ENCODE measurements around the gene ZNF277. TPM values are rescaled to one million over a fixed set of nuclear protein-coding genes. Genes with fewer than 3 reads are reported as not detected.

Gene ZNF277
- total RNA-seq, result 10 to 100 TPM; 24.9 to 26.6 TPM

DNA sequence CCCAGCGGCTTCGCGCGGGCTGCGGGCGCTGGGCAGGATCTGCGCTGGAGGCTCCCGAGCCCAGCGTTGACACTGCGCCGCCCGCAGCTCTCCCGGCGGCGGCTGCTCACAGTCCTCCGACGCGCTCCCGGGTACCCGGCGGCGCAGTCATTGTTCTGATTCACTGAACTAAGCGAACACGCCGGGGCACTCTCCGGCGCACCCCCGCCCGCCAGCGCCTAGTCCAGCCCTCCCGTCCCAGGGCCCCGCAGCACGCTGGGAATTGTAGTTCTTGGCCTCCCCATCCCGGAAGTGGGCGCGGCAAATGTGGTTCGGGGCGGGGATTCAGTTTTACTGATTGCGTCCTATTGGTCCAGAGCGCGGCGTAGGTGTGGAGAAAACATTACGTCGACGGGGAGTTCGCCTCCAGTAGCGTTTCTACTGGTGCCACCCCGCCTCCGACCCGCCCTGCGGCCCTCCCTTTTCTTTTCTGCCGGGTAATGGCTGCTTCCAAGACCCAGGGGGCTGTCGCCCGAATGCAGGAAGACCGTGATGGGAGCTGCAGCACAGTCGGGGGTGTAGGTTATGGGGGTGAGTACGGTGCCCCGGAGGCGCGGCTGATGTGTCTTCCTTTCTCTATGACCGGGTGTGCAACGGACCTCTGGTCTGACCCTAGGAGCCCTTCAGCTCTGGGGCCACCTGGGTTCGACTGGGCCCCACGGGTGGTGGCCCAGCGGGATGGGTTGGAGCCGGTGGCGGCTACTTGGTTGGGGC is at the start of gene ZNF277, which contains the start of gene DOCK4:
Gene ZNF277, plus strand, starts transcription at position 458 of the 753 bp plus-strand sequence. Its CDS starts 22 bp downstream, at position 480.
Gene DOCK4, minus strand, starts transcription at position 162 of the 753 bp plus-strand sequence. CDS start 261 bp downstream, outside the sequence.
- Mint-ChIP-seq H3K4me1 (ENCODE audit: low read depth) (peaks cover 27% of the 10 kb centered on the region), H3K36me3 (no peaks in the 10 kb centered on the region), H3K4me3 (peak within 1 kb of the TSS; percentile 86), H3K9me3 (no peaks in the 10 kb centered on the region), H3K27me3 (peaks cover 30% of the 10 kb centered on the region), H3K27ac (peak within 1 kb of the TSS; percentile 73)
- intact Hi-C loops (cut with micrococcal nuclease), result loop anchor here (1.0 to 2.0 kb wide), 7 partner anchors 14 to 912 kb away; partner anchors contain the start of genes IFRD1, IMMP2L, SMIM30 and TMEM168
- CTCF ChIA-PET, result interaction anchor here (1.0 to 2.5 kb wide), 3 partner anchors 9 to 246 kb away, joined by 3 to 8 read pairs (median 4); no protein-coding TSS in a partner anchor
- POLR2A ChIA-PET, result interaction anchor here (0.7 to 3.0 kb wide), 5 partner anchors 9 to 244 kb away, joined by 3 to 23 read pairs (median 3); partner anchors contain the start of gene IFRD1
- peak; percentile 99 for DNase-seq

GRCh38 chr7:112157072-112157471 is 49.4 kb upstream of the ZNF277 start:
- H3K27me3 Mint-ChIP-seq, result peaks cover 21% of the 10 kb centered on the region
- intact Hi-C loops (cut with micrococcal nuclease), result no loop called here
- H3K36me3 Mint-ChIP-seq, result no peaks in the 10 kb centered on the region
- DNase-seq, result no peak
- no peak overlapping the region for H3K27ac Mint-ChIP-seq
- H3K4me1 Mint-ChIP-seq (ENCODE audit: low read depth), result no peaks in the 10 kb centered on the region
- H3K4me3 Mint-ChIP-seq, result no peak overlapping the region
- POLR2A ChIA-PET, result no interaction called here
- CTCF ChIA-PET, result no interaction called here
- no peaks in the 10 kb centered on the region for H3K9me3 Mint-ChIP-seq

GRCh38 chr7:112159351-112159750 is 47.1 kb upstream of the ZNF277 start:
- H3K27ac Mint-ChIP-seq, result no peak overlapping the region
- DNase-seq, result no peak
- H3K4me1 Mint-ChIP-seq (ENCODE audit: low read depth), result no peaks in the 10 kb centered on the region
- intact Hi-C loops (cut with micrococcal nuclease), result no loop called here
- H3K27me3 Mint-ChIP-seq, result peaks cover 20% of the 10 kb centered on the region
- ChIA-PET POLR2A (no interaction called here), CTCF (no interaction called here)
- H3K9me3 Mint-ChIP-seq, result no peaks in the 10 kb centered on the region
- H3K4me3 Mint-ChIP-seq, result no peak overlapping the region
- no peaks in the 10 kb centered on the region for H3K36me3 Mint-ChIP-seq

DNA sequence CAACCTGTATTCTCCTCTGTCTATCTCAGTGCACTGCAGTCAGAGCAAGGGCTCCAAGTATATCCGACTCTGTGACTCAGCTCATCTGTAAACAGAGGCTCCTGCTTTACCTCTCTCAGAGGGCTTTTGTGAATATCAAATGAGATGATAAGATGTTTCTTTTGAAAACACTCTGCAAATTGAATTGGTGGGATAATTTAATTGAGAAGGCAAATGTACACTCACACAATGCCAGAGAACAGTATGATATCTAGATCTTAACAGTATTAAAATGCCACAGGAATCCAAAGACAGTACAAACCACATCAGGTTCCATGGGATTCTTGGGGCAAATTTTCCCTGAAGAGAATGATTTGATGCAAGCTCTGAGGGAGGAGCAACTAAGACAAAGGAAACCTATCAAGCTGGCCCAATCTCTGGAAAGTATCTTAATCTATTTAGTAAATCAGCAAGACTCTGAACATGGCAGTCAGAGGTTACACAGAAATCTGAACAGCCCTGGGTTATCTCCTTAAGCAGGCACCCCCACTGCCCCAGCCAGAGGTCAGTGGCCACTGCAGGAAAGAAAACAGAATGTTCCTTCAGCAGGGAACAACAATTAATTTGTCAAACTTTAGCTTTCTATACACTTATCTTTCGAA is 46.2 kb upstream of the ZNF277 start:
- DNase-seq, result no peak
- POLR2A ChIA-PET, result no interaction called here
- CTCF ChIA-PET, result no interaction called here
- intact Hi-C loops (cut with micrococcal nuclease), result no loop called here
- Mint-ChIP-seq H3K4me1 (ENCODE audit: low read depth) (no peaks in the 10 kb centered on the region), H3K4me3 (no peak overlapping the region), H3K27ac (no peak overlapping the region), H3K36me3 (no peaks in the 10 kb centered on the region), H3K27me3 (peaks cover 18% of the 10 kb centered on the region), H3K9me3 (no peaks in the 10 kb centered on the region)

DNA sequence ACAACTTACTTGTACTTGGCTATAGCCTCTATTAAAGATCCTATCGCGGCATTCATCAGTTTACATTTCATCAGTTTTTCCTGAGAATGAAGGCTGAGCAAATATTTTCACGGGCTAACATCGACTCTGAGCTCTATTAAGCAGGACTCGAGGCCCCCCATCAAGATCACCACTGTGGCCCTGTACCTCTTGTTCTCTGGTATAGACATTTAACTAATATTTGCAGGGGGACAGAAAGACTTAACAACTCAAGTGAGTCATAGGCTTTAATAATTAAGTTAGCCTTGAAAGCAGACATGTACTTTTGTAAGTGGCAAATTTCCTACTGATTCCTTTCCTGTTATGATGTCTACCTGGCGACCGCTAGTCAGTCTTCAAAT is 45.7 kb upstream of the ZNF277 start:
- H3K9me3 Mint-ChIP-seq, result no peaks in the 10 kb centered on the region
- H3K4me3 Mint-ChIP-seq, result no peak overlapping the region
- intact Hi-C loops (cut with micrococcal nuclease), result no loop called here
- peaks cover 14% of the 10 kb centered on the region for H3K27me3 Mint-ChIP-seq
- H3K36me3 Mint-ChIP-seq, result no peaks in the 10 kb centered on the region
- CTCF ChIA-PET, result no interaction called here
- H3K27ac Mint-ChIP-seq, result no peak overlapping the region
- DNase-seq, result no peak
- H3K4me1 Mint-ChIP-seq (ENCODE audit: low read depth), result no peaks in the 10 kb centered on the region
- POLR2A ChIA-PET, result no interaction called here

DNA sequence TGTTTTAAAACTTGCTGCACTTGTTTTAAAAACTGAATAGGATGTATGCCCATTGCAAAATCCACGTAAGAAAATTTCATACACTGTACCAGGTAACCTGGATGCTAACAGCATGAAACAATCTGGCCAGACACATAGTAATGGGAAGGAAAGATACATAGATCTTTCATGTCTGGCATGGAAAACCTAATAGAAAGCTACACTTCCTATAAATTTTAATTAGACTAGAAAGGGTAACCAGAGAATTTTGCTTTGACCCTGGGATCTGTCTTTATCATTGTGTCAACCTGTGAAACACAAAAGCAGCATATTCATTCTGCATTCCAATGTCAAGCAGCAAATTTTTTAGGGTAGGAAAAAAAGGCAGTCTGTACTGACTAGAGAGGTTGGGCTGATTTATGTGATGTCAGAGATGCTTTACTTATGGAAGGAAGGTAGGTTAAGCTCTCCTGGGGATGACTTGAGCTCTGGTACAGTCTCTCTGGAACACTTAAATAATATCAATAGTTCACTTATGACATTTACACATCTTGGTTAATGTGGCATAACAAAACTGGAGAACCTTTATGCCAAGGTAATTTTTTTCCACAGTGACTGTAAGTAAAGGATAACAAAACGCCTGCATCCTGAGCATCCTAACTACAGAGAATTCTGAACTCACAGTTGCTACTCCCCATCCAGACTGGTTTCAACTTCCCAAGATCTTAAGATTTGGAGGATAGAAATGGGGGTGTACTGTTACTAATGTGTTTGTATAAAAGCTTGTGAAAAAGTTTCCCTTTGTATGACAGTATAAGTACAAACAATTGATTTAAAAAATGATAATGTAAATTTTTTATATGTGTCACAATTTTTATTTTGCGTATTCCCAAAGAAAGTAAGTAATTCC is 45.0 kb upstream of the ZNF277 start:
- POLR2A ChIA-PET, result no interaction called here
- Mint-ChIP-seq H3K4me1 (ENCODE audit: low read depth) (no peaks in the 10 kb centered on the region), H3K27ac (no peak overlapping the region), H3K9me3 (no peaks in the 10 kb centered on the region), H3K4me3 (no peak overlapping the region), H3K27me3 (peaks cover 12% of the 10 kb centered on the region), H3K36me3 (no peaks in the 10 kb centered on the region)
- CTCF ChIA-PET, result no interaction called here
- no peak for DNase-seq
- intact Hi-C loops (cut with micrococcal nuclease), result no loop called here

GRCh38 chr7:112162142-112162766 is 44.2 kb upstream of the ZNF277 start:
- Mint-ChIP-seq H3K9me3 (no peaks in the 10 kb centered on the region), H3K4me3 (no peak overlapping the region), H3K27ac (no peak overlapping the region), H3K27me3 (peaks cover 12% of the 10 kb centered on the region), H3K4me1 (ENCODE audit: low read depth) (no peaks in the 10 kb centered on the region), H3K36me3 (no peaks in the 10 kb centered on the region)
- POLR2A ChIA-PET, result no interaction called here
- DNase-seq, result no peak
- intact Hi-C loops (cut with micrococcal nuclease), result no loop called here
- CTCF ChIA-PET, result no interaction called here

GRCh38 chr7:112162784-112163506 is 43.5 kb upstream of the ZNF277 start:
- Mint-ChIP-seq H3K4me1 (ENCODE audit: low read depth) (no peaks in the 10 kb centered on the region), H3K27me3 (peaks cover 12% of the 10 kb centered on the region), H3K4me3 (no peak overlapping the region), H3K36me3 (no peaks in the 10 kb centered on the region), H3K27ac (no peak overlapping the region), H3K9me3 (no peaks in the 10 kb centered on the region)
- DNase-seq, result no peak
- CTCF ChIA-PET, result no interaction called here
- intact Hi-C loops (cut with micrococcal nuclease), result no loop called here
- POLR2A ChIA-PET, result no interaction called here

GRCh38 chr7:112167147-112167546 is 39.3 kb upstream of the ZNF277 start:
- CTCF ChIA-PET, result interaction anchor here (0.7 kb wide), 1 partner anchor 1065 kb away, joined by 3 read pairs; no protein-coding TSS in a partner anchor
- POLR2A ChIA-PET, result no interaction called here
- Mint-ChIP-seq H3K9me3 (no peaks in the 10 kb centered on the region), H3K4me3 (no peak overlapping the region), H3K27ac (no peak overlapping the region), H3K36me3 (no peaks in the 10 kb centered on the region), H3K27me3 (peaks cover 4% of the 10 kb centered on the region), H3K4me1 (ENCODE audit: low read depth) (no peaks in the 10 kb centered on the region)
- intact Hi-C loops (cut with micrococcal nuclease), result no loop called here
- no peak for DNase-seq

- POLR2A ChIA-PET, result no interaction called here
Observed at GRCh38 chr7:112168915-112169314, 37.6 kb upstream of the ZNF277 start.

GRCh38 chr7:112171673-112172072 is 34.8 kb upstream of the ZNF277 start:
- H3K27me3 Mint-ChIP-seq, result peaks cover 14% of the 10 kb centered on the region
- no peak for DNase-seq
- H3K4me1 Mint-ChIP-seq (ENCODE audit: low read depth), result no peaks in the 10 kb centered on the region
- ChIA-PET CTCF (no interaction called here), POLR2A (no interaction called here)
- H3K36me3 Mint-ChIP-seq, result no peaks in the 10 kb centered on the region
- H3K9me3 Mint-ChIP-seq, result no peaks in the 10 kb centered on the region
- intact Hi-C loops (cut with micrococcal nuclease), result no loop called here
- H3K4me3 Mint-ChIP-seq, result no peak overlapping the region
- H3K27ac Mint-ChIP-seq, result no peak overlapping the region

More at GRCh38 chr7:112168915-112169314, 37.6 kb upstream of the ZNF277 start:
- Mint-ChIP-seq H3K27me3 (peaks cover 8% of the 10 kb centered on the region), H3K9me3 (no peaks in the 10 kb centered on the region), H3K4me3 (no peak overlapping the region), H3K36me3 (no peaks in the 10 kb centered on the region), H3K4me1 (ENCODE audit: low read depth) (no peaks in the 10 kb centered on the region), H3K27ac (no peak overlapping the region)
- intact Hi-C loops (cut with micrococcal nuclease), result no loop called here
- DNase-seq, result no peak
- CTCF ChIA-PET, result no interaction called here
